Gastrocnemius medialis (tissue), 4 donors: Measurements from ENCODE around the gene FNDC3B.

Experiments used
- POLR2A ChIP-seq, 2 donors: fragments of 450-650 bp; IDR thresholded peaks; one replicate each; pipeline ENCODE4 v1.6.1; 2017; ENCODE audit warnings: antibody characterized with exemption in 2 of 2, mild to moderate bottlenecking in 2 of 2, moderate library complexity in 2 of 2
- TF ChIP-seq, protein P1 (sequence below), 5 experiments: fragments of 450-650 bp in 3 of 5; fragments of 200-600 bp in 2 of 5; sonication (generic) in 2 of 5; IDR thresholded peaks in 4 of 5; conservative IDR thresholded peaks in 1 of 5; 1 replicate in 4 of 5; 2 replicates in 1 of 5; pipeline ENCODE4 v1.5.1; 2016 to 2019; ENCODE audit warnings: antibody characterized with exemption in 5 of 5, mild to moderate bottlenecking in 3 of 5, moderate library complexity in 3 of 5

- TF ChIP-seq, protein P1, sequence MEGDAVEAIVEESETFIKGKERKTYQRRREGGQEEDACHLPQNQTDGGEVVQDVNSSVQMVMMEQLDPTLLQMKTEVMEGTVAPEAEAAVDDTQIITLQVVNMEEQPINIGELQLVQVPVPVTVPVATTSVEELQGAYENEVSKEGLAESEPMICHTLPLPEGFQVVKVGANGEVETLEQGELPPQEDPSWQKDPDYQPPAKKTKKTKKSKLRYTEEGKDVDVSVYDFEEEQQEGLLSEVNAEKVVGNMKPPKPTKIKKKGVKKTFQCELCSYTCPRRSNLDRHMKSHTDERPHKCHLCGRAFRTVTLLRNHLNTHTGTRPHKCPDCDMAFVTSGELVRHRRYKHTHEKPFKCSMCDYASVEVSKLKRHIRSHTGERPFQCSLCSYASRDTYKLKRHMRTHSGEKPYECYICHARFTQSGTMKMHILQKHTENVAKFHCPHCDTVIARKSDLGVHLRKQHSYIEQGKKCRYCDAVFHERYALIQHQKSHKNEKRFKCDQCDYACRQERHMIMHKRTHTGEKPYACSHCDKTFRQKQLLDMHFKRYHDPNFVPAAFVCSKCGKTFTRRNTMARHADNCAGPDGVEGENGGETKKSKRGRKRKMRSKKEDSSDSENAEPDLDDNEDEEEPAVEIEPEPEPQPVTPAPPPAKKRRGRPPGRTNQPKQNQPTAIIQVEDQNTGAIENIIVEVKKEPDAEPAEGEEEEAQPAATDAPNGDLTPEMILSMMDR (IDR thresholded peaks at IDR 0.05 in 4 of 5, conservative IDR thresholded peaks at IDR 0.05 in 1 of 5) = no peak
- TF ChIP-seq POLR2A (IDR thresholded peaks at IDR 0.05) = no peak
These were observed 104.5 kb downstream of the FNDC3B start for GRCh38 chr3:172143739-172144497.
